HG02885 (cell line): ENCODE results near the gene PPP3CA.
A peak's percentile ranks its signal among the peaks of the same experiment; 100 is the strongest.

ENCODE experiments used
- ATAC-seq: cut with Tn5 transposase; IDR thresholded peaks from one replicate; pipeline ENCODE4 v1.9.1; 2021; ENCODE audit warnings: mild to moderate bottlenecking; ENCODE audit not compliant: unreplicated experiment, poor library complexity

PPP3CA gene

GRCh38 chr4:101290654-101291053 is 56.7 kb downstream of the PPP3CA start:
- ATAC-seq, result no peak

GRCh38 chr4:101289306-101289705 is 58.0 kb downstream of the PPP3CA start:
- ATAC-seq, result no peak

DNA sequence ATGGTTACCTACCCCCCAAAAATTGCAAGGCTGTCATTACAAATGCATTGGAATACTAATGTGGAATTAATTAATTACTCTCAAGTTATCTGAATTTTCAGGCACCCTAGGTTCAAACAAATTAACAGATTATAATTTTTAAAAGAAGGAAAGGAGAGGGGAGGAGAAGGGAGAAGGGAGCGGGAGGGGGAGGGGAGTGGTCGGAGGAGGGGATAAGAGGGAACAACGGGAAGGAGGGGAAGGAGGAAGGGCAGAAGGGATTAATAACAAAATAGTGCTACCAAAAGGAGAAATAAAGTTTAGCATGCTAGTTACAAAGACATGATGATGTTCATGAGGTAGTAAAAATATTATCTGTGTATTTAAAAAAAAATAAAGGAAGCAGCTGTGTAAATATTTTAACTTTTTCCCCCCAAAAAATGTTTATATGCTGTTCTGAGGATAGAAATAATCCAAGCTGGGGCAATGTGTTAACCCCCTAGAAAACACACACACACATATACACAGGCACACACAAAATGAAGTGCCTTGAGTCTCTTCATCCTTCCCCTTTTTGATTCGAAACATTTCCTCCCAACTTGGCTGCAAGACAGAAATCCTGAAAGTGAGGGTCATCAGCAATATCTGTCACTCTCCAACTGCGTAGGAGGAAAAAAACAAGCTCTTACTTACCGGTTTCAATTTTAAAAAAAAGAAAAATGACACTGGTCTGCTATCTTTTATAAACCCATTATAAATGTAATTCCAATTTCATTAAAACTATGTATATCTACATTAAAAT is 58.8 kb downstream of the PPP3CA start:
- no peak for ATAC-seq

- no peak for ATAC-seq
Measured at GRCh38 chr4:101287324-101287723, 60.0 kb downstream of the PPP3CA start.

- ATAC-seq, result no peak
Measured at GRCh38 chr4:101286663-101287062, 60.7 kb downstream of the PPP3CA start.

DNA sequence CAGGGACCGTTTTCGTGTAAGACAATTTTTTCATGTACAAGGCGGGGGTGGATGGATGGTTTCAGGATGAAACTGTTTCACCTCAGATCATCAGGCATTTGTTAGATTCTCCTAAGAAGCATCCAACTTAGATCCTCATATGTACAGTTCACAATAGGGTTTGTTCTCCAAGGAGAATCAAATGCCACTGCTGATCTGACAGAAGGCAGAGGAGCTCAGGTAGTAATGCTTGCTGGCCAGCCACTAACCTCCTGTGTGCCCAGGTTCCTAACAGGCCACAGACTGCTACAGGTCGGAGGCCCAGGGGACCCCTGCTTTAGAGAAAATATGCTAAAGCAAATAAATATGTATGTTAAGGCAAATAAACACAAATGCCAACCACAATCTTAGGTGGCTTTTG is 61.3 kb downstream of the PPP3CA start:
- no peak for ATAC-seq

- no peak for ATAC-seq
Measured at GRCh38 chr4:101284546-101284945, 62.8 kb downstream of the PPP3CA start.

GRCh38 chr4:101283434-101283833 is 63.9 kb downstream of the PPP3CA start:
- no peak for ATAC-seq

DNA sequence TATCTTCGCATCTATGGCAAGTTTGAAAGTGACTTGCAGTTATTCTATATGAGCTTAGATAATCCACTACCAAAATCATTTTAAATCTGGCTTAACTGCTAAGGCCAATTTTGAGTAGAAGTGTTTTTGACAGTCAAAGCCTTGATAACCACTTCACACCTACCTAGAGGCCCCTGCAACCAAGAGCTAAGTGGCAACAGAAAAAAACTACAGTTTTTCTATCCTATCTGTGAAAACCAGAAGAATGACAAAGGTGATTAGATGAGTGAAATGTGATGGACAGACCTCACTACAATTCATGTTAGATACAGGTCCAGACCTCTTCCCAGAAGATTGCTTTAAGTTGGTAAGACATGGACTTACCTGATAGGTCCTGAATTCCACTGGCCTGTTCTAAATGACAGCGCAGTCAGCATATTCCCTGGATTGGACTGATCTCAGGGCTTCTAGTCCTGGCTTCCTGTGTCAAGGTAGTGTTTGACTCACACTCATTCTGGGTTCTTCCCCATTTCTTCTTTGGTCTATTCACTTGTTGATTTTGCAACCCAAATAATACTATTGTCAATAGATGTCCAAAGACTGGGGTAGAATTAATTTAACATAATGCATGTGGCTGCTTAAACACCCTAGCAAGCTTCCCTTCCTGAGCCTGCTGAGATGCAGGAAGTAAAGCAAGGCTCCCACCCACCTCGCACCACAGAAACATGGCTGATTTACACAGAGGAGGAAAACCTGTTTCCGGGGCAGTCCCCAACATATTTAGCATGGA is 65.1 kb downstream of the PPP3CA start:
- peak; percentile 68 for ATAC-seq

GRCh38 chr4:101280866-101281600 is 66.3 kb downstream of the PPP3CA start:
- no peak for ATAC-seq

GRCh38 chr4:101279377-101279871 is 67.9 kb downstream of the PPP3CA start:
- peak; percentile 65 for ATAC-seq

GRCh38 chr4:101277671-101278070 is 69.7 kb downstream of the PPP3CA start:
- ATAC-seq, result no peak

- ATAC-seq, result no peak
Measured at GRCh38 chr4:101276661-101277060, 70.7 kb downstream of the PPP3CA start.

DNA sequence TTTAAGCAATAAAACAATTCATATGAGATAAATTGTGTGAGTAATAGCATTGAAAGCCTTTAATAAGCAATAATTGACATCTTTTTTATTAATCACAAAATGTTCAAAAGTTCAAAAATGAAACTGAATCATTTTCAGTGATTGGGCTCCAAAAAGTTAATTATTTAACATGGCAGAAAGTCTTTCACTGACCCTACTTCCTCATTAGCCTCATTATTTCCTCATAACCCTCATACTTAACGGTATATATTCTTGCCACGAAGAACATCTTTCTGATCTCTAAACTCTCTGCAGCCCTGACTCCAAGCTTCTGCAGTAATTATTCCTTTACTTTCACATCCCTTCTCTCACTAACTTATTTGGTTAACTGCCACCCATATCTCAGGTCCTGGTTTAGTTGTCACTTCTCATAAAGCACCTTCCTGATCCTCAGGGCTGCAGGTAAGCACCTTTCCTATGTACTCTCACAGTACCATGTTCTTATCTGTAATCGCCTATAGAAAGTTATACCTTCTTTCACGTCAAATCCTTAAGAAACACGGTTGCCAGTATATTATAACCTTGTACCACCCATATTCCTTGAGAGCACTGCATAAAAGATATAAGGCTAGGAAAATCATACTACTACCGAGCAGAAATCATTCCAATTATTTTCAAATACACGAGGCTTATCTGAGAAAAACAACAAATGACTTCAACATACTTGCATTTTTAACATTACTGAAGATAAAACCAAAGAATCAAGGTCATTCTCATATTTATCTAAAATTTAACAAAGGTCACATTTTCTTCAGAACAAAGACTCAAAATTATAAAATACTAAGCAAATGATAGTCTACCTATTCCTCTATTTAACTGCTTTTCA is 72.2 kb downstream of the PPP3CA start:
- no peak for ATAC-seq

DNA sequence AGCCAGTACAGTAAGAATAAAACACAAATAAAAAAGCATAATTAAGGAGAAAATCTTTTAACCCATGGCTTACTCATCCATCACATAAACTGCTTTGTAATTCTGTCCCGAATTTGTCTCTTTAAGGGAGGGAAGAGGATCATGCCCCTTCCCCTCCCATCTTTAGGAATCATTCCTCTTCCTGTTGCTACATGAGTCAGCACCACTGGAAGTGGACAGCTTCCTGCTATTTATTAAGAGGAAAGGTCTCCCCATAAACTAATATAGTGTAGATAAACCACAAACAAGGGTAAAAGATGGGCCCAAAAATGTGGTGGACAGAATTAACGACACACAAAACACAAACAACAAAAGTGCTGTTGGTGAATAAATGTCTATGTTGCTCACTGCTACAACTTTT is 75.8 kb downstream of the PPP3CA start:
- ATAC-seq, result no peak

DNA sequence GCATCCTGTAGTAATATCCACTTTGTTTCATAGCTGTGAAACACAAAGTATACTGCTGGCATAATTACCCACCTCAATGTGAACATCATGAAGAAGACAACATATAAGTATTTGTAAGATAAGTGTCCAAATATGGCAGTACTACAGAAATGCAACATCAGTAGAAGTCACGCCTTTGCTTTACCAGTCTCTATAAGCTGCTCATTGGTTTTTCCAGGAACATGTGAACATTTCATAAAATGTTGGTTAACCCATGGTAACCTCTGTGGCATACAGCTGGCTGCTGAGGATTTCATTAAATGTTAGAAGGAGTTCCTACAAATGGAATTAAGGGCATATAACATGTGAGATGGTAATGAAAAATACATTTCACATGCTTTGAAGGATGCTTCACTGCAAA is 77.6 kb downstream of the PPP3CA start:
- ATAC-seq, result no peak

DNA sequence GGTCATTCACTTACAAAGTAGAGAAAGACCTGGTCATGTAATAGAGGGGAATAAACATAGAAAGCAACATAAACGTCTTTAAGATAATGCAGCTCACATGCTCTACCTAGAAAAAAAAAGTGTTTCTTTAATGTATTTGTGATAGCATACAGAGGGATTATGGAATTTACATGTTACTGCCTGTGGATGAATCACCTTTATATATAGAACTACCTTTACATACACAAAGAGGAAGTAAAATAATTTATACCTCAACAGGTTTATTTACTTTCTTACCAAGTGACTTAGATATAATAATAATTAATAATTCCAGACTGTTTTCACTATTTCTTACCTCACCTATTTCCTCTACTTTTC is 81.5 kb downstream of the PPP3CA start:
- no peak for ATAC-seq

GRCh38 chr4:101264993-101265815 is 82.1 kb downstream of the PPP3CA start:
- ATAC-seq, result no peak

- ATAC-seq, result no peak
Measured at GRCh38 chr4:101264512-101264911, 82.8 kb downstream of the PPP3CA start.
